Activated CD4-positive, alpha-beta T cell treated with anti-CD3 and anti-CD28 coated beads for 1 hour (primary cell): ENCODE results near the gene ROMO1.

Experiments used
- DNase-seq: peaks from one replicate; pipeline ENCODE4 v3.0.0-alpha.2; 2020

Gene ROMO1

DNA sequence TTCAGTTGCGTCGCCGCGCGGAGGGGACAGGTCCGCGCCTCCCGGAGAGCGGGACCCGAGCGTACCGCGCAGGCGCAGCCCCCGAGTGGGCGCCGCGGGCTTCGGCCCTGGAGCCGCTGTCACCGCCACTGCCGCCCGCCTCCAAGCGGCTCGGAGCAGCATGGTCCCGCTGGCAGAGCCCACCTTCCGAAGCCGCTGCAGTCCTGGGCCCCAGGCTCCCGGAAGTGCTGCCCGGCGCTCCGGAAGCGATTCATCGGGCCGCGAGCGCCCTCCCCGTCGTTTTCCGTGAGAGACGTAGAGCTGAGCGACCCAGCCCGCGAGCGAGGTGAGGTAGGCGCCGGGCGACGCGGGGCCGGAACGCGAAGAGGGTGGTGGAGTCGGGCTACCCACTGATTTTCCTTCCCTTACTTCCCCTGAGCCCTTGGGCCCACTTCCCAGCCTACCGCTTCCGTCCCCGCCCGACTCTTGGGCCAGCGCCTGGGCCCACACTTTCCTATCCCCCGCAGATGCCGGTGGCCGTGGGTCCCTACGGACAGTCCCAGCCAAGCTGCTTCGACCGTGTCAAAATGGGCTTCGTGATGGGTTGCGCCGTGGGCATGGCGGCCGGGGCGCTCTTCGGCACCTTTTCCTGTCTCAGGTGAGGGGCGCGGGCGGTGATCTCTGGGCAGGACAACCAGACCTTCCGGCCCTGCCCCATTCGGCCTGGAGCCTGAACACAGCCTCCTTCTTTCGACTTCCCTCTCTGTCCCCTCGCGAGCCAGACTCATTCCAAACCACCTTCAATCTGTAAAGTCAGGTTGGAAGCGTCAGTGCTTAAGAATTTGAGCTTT lies at the start of gene ROMO1, which contains the start of gene NFS1:
Gene ROMO1, plus strand, starts transcription at position 279 of the 830 bp plus-strand sequence. Its CDS starts 228 bp downstream, at position 507.
Gene NFS1, minus strand, starts transcription at position 226 of the 830 bp plus-strand sequence. Its CDS starts 64 bp downstream, at position 162.
- DNase-seq: peak; percentile 78

DNA sequence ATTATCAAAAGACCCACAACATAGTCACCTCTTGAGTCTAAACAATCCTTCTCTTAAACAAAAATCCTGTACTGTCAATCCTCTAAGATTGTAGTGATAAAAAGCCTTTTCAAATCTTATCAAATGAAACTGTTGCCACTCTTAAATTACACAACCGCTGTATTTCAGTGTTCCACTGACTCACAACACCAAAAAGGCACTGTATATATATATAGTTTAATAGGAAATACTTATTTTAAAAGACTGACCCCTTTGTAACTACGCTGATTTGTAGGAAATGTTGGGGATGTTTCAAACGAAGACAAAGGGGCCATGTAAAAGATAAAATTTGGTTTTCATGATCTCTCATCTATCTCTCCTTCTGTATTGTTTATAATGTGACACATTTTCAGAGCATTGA lies 48.6 kb upstream of the ROMO1 start:
- DNase-seq: no peak

DNA sequence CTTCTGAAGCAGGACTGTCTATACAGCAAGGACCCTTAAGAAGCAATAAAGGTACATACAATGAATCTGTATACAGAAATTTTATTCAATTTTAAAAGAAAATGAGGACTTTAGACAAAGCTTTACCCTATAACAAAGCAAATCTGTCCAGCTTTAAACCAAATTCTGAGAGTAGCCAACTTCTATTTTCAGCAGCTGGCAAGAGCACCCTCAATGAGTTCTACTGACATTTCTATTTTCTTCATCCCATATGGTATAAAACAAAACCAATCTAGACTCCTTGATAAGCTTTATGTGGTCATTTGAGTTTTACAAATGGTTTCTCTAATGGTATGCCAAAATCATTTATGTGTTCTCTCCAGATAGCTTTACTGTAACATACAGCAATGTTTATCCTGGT lies 47.2 kb upstream of the ROMO1 start:
- no peak for DNase-seq

DNA sequence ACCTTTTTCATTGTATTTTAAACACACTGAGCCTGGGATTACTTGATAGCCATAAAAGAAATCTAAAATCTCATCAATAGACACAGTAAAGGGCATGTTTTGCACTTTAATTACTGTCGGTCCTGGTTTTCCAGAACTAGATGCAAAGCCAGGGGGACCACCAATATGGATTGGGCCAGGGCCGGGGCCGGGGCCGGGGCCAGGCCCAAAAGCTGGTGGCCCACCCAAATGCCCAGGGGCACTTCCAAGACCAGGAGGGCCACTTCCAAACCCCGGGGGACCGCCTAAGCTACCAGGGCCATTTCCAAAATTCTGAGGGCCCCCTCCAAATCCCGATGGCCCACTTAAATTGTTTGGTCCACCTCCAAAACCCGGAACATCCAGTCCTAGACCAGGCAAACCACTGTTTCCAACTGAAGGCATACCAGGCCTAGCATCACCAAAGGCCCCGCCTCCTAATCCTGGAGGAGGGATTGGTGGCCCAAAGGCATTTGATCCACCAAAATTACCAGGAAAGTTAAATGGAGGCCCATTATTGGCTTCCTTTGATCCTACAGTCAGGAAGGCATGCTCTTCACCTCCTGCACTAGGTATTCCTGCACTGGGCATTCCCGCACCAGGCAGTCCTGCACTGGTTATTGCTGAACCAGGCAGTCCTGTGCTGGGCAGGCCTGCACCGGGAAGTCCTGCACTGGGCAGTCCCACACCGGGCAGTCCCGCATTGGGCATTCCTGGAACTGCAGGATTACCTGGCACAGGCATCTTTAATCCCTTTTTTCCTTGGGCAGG lies 46.4 kb upstream of the ROMO1 start:
- no peak for DNase-seq

DNA sequence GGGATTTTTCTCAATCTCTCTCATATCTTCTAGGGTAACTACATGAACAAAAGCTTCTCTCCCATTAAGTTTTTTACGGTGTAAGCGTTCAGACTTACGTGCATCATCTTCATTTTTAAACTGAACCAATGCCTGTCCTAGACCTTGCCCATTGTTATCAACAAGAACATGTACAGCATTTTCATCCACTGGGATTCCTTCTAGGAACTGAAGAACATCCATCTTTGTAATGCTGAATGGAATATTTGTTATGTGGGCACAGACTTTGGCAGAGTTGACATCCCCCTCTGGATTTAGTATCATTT lies 45.8 kb upstream of the ROMO1 start:
- no peak for DNase-seq

DNA sequence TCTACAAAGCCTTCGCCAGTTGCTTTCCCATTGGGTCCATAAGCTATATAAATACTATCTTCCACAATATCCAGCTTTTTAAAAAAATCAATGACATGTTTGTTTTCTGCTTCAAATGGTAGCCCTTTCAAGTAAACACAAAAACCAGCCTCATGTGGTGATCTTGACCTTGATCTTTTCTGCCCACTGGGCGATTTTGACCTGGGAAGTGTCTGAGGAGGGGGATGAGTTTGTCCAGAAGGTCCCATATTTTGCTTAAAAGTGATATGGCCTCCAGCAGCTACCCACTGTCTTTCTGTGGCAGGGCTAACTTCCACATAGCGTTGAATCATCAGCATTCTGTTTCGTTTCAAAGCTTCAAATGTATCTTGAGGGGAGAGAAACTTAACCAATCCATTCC lies 45.3 kb upstream of the ROMO1 start:
- DNase-seq: no peak

DNA sequence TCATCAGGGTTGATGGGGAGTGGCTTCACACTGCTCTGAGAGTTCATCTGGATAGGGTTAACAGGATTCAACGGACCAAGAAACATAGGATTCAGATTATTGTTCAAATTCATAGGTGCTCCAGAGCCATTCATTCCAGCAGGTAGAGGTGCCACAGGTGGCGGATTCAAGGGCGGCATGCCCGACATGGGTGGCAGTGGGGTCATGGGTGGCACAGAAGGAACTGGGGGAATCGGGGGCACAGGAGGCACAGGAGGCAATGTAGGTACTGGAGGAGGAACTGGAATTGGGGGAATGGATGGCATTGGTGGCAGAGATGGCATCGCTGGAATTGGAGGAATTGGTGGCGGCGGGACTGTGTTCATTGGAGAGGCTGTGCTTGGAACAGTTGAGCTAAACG lies 44.8 kb upstream of the ROMO1 start:
- DNase-seq: no peak

DNA sequence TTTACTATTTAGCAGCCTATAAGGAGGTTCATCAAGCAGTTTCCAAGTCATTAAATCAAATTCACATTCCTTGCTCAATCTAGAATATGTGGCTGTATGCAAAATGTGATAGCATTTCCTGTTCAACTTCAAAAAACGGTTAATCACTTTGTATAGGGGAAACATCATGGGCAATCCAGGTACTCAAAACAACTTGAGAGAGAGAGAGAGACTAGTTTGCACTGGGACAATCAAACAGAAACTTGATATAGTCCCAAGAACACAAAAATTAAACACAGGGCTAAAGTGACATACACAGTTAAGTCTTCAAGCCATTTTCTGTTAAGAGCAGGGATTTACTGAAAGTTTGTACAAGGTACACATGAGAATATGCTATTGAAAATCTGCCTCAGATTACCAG lies 41.9 kb upstream of the ROMO1 start:
- no peak for DNase-seq

DNA sequence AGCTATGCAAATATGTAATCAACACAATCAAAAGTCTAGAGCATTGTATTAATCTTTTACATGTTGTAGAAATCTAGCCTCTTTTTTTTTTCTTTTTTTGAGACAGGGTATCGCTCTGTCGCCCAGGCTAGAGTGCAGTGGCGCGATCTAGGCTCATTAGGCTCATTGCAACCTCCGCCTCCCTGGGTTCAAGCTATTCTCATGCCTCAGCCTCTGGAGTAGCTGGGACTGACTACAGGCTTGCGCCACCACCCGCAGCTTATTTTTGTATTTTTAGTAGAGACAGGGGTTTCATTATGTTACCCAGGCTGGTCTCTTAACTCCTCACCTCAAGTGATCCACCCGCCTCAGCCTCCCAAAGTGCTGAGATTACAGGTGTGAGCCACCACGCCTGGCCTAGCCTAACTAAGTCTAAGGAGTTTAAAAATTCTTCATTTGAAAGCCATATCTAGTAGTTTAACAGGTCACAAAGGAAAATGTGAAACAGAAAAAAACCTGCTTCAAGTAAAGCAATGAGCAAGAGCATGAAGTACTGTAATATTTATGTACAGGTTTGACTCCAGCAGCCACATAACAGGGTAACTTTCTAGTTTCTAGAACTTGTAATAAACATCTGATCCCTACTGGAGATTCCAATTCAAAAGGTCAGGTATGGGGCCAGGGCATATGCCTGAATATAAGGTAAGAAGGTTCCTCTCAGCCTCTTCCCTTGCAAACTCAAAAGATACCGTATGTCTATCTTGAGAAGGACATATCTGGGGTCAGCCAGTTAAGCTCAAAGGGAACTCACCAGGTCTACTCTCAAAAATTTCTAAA lies 38.9 kb upstream of the ROMO1 start:
- DNase-seq: no peak

DNA sequence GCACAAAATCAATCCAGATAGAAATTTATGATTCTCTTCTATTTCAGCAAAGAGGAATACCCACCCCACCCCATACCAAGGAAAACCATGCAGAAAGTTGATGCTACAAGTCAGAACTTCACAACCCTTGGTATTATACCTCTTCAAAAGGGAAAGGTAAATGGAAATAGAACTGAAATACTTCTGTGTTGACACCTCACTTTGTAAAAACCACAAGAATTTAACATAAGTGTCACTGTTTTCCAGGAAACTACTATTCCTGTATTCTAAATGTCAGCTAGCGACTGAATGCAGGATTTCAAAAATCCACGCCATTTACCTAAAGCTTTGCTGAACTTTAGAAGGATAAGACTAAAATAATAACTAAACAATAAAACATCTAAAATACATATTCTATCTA lies 38.2 kb upstream of the ROMO1 start:
- no peak for DNase-seq

DNA sequence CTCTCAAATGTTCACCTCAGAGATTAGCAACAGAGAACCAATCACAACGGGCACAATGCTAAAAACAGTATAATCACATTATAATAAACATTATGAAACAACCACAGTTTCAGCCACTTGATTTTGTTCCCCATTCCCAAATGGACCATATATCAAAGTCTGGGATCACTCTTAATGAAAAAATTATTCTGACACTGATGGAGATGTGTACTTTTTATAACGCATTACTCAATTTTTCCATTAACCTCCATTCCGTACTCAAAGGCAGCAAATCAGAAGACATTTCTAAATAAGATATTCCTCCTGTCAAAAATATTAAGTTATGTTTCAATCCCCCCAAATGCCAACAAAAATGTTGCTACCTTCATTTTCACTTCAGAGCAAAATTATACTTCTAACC lies 37.3 kb upstream of the ROMO1 start:
- no peak for DNase-seq

DNA sequence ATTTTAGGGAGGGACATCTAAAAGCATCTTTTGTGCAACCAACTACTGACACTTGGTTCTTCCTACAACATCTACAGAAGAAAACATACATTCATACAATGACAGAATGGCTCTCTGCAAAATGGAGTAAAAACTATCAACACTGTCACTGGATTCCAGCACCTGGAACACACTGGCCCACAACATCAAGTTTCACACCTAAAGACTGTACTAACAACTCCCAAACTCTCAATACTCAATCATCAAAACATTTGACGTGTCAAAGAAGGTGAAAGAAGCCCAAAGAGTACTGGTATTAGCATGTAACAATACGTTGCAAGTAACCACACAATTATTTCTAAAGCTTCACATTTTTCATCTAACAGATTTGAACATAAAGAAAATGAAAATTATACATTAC lies 36.7 kb upstream of the ROMO1 start:
- no peak for DNase-seq

DNA sequence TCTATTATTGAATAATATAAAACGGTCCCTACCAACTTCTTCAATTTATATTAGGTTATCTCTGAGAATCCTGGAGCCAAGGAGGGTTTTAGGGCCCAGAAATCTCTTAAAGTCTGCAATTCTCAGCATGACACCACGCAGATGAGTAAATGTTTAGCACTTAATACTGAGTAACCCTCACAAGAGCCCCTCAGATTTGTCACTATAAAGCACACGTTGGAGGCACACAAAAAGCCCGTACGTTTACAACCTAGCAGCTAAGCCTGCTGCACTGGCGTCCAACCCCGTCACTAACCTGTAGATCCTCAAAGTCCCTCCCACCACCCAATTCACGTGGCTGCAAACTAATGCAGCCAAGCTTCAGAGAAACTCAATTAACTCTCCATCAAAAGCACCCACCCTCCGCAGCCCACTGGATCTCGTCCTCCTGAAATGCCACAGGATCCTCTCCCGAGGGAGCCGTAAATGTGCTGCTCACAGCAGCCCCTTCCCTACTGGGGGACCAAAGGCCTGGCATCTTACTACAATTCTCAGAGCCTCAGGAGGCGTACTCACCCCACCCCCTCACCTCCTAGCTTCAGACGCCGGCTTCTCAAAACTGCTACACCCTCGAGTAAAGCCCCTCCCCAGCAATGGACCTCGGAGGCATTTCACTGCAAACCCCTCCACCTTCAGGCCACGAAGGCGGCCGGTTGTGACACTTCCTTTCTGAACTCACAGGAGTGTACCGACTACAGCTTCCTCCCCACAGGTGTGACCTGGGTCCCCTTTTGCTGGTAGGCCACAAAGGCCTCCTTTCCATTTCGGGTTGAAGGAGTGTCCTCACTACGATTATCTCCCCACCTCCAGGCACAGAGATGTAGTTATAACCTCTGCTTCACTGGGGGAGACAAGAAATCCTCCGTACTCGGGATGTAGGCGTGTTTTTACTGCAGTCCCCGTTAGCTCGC lies 35.4 kb upstream of the ROMO1 start:
- DNase-seq: peak; percentile 41

DNA sequence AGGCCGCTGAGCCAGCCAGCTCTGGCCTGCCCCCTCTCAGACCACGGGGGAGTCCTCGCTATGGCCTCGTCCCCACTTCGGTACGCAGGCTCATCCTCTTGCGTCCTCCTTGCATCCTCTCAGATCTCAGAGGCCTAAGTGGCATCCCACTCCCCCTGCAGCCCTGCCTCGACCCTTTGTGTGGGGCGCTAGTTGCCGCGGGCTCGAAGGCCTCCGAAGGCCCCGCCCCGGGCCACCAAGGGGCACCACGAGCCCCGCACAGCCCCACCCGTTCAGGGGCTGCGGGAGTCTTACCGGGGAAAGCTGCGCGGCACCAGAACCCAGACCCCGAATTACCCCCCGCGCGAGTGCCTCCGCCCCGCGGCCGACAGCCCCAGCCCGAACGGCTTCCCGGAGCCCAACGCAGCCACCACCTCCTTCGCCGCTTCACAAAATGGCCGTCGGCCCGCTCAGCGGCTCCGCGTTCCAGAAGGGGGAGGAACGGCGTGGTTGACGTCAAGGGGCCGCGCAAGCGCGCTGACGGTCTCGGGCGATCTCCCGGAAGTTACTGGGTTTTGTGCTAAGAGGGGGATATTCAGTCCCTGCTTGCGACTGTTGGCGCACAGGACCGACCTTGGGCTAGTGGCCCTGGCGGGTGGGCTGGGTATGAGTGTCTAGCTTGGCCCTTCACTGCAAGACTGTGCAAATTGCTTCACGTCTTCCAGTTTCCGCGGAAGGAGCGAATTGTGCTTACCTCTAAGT lies 34.6 kb upstream of the ROMO1 start, which contains the start of the genes CPNE1 and RBM12:
Gene CPNE1, minus strand, starts transcription at position 435 of the 741 bp plus-strand sequence. CDS start 31,977 bp downstream, outside the sequence.
Gene RBM12, minus strand, starts transcription at position 435 of the 741 bp plus-strand sequence. CDS start 9,578 bp downstream, outside the sequence.
- DNase-seq: peak; percentile 89

DNA sequence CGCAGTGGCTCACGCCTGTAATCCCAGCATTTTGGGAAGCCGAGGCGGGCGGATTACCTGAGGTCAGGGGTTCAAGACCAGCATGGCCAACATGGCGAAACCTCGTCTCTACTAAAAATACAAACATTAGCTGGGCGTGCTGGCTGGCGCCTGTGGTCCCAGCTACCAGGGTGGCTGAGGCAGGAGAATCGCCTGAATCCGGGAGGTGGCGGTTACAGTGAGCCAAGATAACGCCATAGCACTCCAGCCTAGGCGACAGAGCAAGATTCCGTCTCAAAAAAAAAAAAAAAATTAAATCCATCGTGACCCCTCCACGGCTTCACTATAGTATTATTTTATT lies 33.3 kb upstream of the ROMO1 start:
- DNase-seq: no peak

DNA sequence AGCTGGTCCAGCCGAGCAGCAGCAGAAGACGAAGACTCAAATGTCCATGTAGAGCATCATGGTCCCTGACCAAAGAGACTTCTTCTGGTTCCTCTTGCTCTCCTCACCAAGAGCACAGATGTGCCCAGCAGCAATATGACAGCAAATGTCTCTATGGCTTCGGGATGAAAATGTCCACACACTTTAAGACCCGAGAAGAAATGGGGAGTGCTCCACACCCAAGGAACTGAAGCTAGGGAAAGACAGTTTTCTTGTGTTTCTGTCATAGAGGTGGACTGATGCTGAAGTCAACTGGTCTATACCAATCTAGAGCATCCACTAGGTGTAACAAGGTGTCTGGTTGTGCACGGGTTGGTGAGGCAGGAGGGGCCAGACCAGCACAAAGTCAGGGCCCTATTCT lies 30.0 kb upstream of the ROMO1 start:
- no peak for DNase-seq

DNA sequence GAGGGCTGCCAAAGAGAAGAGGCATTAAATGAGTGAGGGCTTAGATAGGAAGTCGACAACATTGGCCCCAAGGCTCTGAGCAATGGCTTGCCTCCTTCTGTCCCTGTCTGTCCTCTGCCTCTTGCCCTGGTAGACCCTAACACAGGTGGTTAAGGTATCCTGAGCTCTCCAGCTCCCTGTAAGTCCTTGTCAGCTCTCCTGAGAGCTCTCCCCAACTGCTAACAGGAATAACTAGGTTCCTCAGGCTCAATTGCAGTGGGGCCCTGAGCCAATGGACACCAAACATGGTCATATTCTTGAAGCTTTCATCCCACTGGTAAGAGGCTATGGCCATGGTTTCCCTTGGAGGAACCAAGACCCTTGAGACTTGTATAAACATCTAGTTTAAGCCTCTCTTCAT lies 29.5 kb upstream of the ROMO1 start:
- DNase-seq: no peak

DNA sequence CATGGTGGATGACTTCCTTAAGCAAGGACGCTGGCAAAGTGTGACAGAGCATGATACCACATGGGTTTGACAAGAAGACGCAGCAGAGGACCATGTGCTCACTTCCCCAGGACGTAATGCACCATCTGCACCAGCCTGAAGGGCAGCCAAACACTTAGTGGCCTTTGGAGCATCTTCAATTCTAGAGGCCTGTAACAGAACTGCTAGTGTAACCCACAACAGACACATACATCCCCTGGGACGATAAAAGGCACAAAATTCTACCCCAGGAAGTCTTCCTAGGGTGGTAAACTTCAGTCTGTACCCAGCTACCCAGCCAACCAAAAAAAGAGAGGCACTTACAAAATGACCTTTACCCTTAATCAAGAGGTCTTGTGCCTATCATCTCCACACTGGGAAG lies 25.3 kb upstream of the ROMO1 start:
- DNase-seq: no peak

DNA sequence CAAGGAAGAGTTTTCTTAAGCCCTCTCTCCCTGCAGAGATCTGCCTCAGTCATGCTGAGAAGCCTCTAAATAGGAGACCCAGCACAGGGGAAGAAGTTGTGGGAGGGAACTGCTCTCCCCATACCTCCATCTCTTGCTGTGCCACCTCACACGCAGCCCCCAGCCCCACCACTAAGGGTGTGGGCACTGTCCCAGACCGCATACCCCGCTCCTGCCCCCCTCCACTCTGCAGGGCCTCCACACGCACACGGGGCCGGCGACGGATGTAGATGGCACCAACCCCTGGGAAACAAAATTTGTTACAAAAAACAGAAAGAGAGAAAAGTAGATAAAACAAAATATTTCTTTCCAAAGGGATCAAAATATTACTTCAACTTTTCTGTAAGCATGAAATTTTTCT lies 24.3 kb upstream of the ROMO1 start:
- no peak for DNase-seq

DNA sequence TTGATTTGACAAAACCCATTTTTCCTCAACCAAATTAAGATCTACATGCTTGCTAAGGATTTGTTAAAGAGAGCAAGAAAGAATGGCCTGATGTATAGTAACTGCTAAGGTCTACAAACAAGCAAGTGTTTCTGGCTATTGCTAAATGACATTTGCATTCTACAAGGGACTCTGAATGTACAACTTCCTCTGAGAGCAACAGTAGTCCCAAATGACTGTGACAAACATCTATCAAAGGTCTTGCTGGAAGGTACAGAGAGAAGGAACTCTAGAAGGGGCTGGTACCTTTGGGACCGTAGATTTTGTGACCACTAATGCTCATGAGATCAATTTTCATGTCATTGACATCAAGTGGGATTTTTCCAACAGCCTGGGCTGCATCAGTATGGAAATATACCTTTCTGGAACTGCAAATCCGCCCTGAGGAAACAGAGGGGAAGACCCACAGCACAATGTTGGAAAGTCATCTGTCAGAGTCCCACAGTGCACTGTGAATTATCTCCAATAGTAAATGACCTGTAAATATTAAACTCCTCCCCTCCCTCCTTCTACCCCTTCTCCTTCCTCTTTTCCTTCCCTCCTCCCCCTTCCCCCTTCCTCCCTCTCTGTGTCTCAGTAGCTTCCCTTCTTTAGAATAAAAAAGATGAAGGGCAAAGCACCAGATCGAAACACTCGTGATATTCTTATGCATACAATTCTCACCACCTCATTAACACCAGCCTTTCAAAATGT lies 18.6 kb upstream of the ROMO1 start:
- DNase-seq: no peak

DNA sequence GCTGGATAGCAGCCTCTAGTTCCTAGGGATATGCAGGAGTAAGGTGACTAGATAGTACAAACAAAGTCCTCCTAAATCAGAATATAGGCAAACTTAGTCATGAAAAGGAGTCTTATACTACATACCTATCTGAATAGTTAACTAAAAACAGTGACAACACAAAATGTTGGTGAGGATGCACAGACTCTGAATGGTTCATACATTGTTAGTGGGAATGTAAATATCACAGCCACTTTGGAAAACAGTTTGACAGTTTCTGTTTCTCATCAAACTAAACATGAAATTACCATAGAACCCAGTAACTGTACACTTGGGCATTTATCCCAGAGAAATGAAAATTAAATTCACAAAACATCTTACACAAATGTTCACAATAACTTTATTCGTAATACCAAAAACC lies 17.2 kb upstream of the ROMO1 start:
- DNase-seq: no peak
